ENCODE measurements around the gene SMC5.

SMC5 gene

DNA sequence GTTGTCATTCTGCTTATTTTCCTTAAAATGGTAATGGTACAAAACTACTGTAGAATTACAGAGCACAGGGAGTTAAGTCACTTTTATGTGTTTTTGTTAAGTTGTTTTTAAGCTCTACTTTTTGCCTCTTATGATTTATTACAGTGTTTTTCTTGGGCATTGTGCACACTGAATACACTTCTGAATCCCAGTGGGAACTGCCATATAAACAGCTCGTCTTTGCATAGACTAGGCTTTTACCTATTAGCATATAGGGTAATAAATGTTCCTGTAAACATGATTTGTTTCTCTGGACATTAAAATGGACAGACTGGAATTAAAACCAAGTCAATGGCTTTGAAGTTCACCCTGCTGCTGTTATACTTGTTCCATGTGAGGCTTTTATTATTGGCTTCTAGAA is 143.4 kb downstream of the SMC5 start:
- in situ Hi-C loops (cut with HindIII; ENCODE audit: low sequenced_read_pairs), result no loop called here

DNA sequence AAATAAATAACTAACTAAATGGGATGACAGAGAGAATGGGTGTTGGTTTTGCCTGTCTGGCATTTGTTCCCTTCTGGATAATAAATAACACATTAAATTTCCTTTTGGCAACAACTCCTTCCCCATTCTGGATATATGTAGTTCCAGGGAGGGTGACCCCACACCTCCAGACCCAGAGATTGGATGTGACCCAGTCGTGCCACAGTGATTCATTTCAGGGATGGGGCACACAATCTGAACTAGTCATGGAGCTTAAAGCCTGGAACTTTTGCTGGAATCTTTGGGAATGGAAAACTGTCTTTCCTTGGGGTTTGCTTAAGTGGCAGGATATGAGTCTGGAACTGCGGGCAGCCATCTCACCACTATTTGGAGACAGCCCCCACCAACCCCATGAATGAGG is 144.4 kb downstream of the SMC5 start:
- in situ Hi-C loops (cut with HindIII; ENCODE audit: low sequenced_read_pairs), result no loop called here

DNA sequence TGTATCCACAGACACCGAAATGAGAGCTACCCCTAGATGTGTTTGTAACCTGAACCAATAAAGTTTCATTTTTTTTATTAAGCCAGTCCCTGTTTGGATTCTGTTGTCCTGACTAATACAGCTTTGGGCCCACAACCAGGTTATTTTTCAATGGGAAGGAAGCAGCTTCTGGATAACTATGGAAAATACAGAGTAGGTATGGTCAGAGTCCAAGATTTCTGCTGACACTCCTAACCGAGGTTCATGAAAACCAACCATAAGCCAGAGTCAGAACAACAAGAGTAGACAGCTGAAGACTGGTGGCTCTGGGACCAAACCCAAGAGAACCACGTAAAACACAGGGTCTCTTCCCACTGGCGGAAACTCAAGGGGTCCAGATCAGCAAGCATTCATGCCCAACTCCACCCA is 144.8 kb downstream of the SMC5 start:
- in situ Hi-C loops (cut with HindIII; ENCODE audit: low sequenced_read_pairs), result no loop called here

DNA sequence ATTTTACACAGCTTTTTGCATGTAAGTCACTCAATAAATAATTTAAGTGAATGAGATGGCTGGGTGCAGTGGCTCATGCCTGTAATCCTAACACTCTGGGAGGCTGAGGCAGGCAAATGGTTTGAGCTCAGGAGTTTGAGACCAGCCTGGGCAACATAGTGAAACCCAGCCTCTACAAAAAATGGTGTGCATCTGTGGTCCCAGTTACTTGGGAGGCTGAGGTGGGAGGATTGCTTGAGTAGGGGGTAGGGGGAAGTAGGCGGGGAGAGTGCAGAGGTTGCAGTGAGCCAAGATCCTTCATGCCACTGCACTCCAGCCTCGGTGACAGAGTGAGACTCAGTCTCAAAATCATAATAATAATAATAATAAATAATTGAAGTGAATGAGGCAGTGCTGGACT is 145.5 kb downstream of the SMC5 start:
- in situ Hi-C loops (cut with HindIII; ENCODE audit: low sequenced_read_pairs), result no loop called here
